Endothelial cell of umbilical vein (primary cell): ENCODE measurements around the gene ANO9.

Source experiments
- CTCF ChIP-seq, 2 donors: IDR thresholded peaks; 1 replicate in 1 of 2; 2 replicates in 1 of 2; pipeline ENCODE4 v1.5.1; 2011; ENCODE audit warnings: low read length in 2 of 2, mild to moderate bottlenecking in 2 of 2, moderate library complexity in 2 of 2, control low read depth in 1 of 2, inconsistent platforms in 1 of 2, low read depth in 1 of 2; ENCODE audit not compliant: insufficient read depth in 1 of 2; ENCODE audit errors: extremely low read depth in 1 of 2
- EZH2 ChIP-seq: IDR thresholded peaks from 2 replicates; pipeline ENCODE4 v1.6.1; 2012; ENCODE audit warnings: borderline replicate concordance, low read depth, mild to moderate bottlenecking, moderate library complexity, low read length, inconsistent platforms; ENCODE audit not compliant: severe bottlenecking
- GATA2 ChIP-seq: IDR thresholded peaks from 2 replicates; pipeline ENCODE4 v1.7.0; 2011; ENCODE audit warnings: low read depth, mild to moderate bottlenecking, moderate library complexity, mixed read lengths, low read length; ENCODE audit not compliant: insufficient read length, insufficient read depth
- JUN ChIP-seq: IDR thresholded peaks from 2 replicates; pipeline ENCODE4 v1.6.1; 2011; ENCODE audit warnings: borderline replicate concordance, low read depth; ENCODE audit not compliant: insufficient read length, insufficient read depth
- MAX ChIP-seq: IDR thresholded peaks from 2 replicates; pipeline ENCODE4 v1.6.1; 2011; ENCODE audit not compliant: insufficient read depth, insufficient read length
- MYC ChIP-seq: IDR thresholded peaks from one replicate; pipeline ENCODE4 v1.6.1; 2011; ENCODE audit warnings: mild to moderate bottlenecking, low read depth, low read length
- POLR2A ChIP-seq: IDR thresholded peaks from 2 replicates; pipeline ENCODE4 v1.6.1; 2012; ENCODE audit warnings: low read depth, mild to moderate bottlenecking, control low read depth, low read length
- POLR2AphosphoS5 ChIP-seq: IDR thresholded peaks from 2 replicates; pipeline ENCODE4 v1.6.1; 2012; ENCODE audit warnings: low read depth, mild to moderate bottlenecking, control low read depth, low read length, moderate library complexity; ENCODE audit not compliant: insufficient read depth

- TF ChIP-seq CTCF (IDR thresholded peaks at IDR 0.05; ENCODE audit: extremely low read depth in 1 of 2, insufficient read depth in 1 of 2, low read depth in 1 of 2, low read length in 2 of 2) (no peak), POLR2A (no peak), EZH2 (no peak), POLR2AphosphoS5 (no peak), GATA2 (no peak), MAX (no peak), MYC (no peak), JUN (no peak)
These were observed 13.5 kb downstream of the ANO9 start for GRCh38 chr11:428295-428694.
